Measurements from ENCODE around the gene MT3. TPM values are rescaled to one million over a fixed set of nuclear protein-coding genes. Genes with fewer than 3 reads are reported as not detected.

Gene MT3
- total RNA-seq, 4 donors from 2014 or later, result not detected

- no peaks in the 10 kb centered on the region for H3K9me3 ChIP-seq
- H3K36me3 ChIP-seq, result no peaks in the 10 kb centered on the region
- peaks cover 9 to 10% of the 10 kb centered on the region in 2 donors for H3K4me1 ChIP-seq
- ATAC-seq (no peak), DNase-seq (no peak)
- in situ Hi-C loops (cut with MboI; ENCODE audit: low sequenced_read_pairs in 4 of 4) (no loop called here), intact Hi-C loops (cut with DNase I; ENCODE audit: low total_unique reads) (no loop called here)
- H3K27ac ChIP-seq, result no peak overlapping the region
- no peak overlapping the region for H3K4me3 ChIP-seq
- no peaks in the 10 kb centered on the region for H3K27me3 ChIP-seq
- TF ChIP-seq POLR2A (IDR thresholded peaks at IDR 0.05), result no peak
- no peak for TF ChIP-seq CTCF (IDR thresholded peaks at IDR 0.05 in 4 of 5, conservative IDR thresholded peaks at IDR 0.05 in 1 of 5)
Measured at GRCh38 chr16:56547949-56548567, 41.3 kb upstream of the MT3 start.

- intact Hi-C loops (cut with DNase I; ENCODE audit: low total_unique reads), result no loop called here
Measured at GRCh38 chr16:56549161-56549560, 40.2 kb upstream of the MT3 start.

GRCh38 chr16:56549744-56550385 lies 39.5 kb upstream of the MT3 start:
- no peaks in the 10 kb centered on the region for H3K27me3 ChIP-seq
- ATAC-seq (no peak), DNase-seq (no peak)
- in situ Hi-C loops (cut with MboI; ENCODE audit: low sequenced_read_pairs in 4 of 4) (no loop called here), intact Hi-C loops (cut with DNase I; ENCODE audit: low total_unique reads) (no loop called here)
- TF ChIP-seq POLR2A (IDR thresholded peaks at IDR 0.05), result no peak
- TF ChIP-seq CTCF (IDR thresholded peaks at IDR 0.05 in 4 of 5, conservative IDR thresholded peaks at IDR 0.05 in 1 of 5), result no peak
- no peaks in the 10 kb centered on the region for H3K36me3 ChIP-seq
- peaks cover 9 to 10% of the 10 kb centered on the region in 2 donors for H3K4me1 ChIP-seq
- no peak overlapping the region for H3K27ac ChIP-seq
- no peak overlapping the region for H3K4me3 ChIP-seq
- no peaks in the 10 kb centered on the region for H3K9me3 ChIP-seq

More at GRCh38 chr16:56549161-56549560, 40.2 kb upstream of the MT3 start:
- no peak overlapping the region for H3K4me3 ChIP-seq
- H3K4me1 ChIP-seq, result peaks cover 9 to 10% of the 10 kb centered on the region in 2 donors
- TF ChIP-seq POLR2A (IDR thresholded peaks at IDR 0.05) (no peak), CTCF (IDR thresholded peaks at IDR 0.05 in 4 of 5, conservative IDR thresholded peaks at IDR 0.05 in 1 of 5) (no peak)
- no peaks in the 10 kb centered on the region for H3K27me3 ChIP-seq
- ATAC-seq (no peak), DNase-seq (no peak)
- in situ Hi-C loops (cut with MboI; ENCODE audit: low sequenced_read_pairs in 4 of 4), result no loop called here
- H3K27ac ChIP-seq, result no peak overlapping the region
- H3K36me3 ChIP-seq, result no peaks in the 10 kb centered on the region
- H3K9me3 ChIP-seq, result no peaks in the 10 kb centered on the region

- intact Hi-C loops (cut with DNase I; ENCODE audit: low total_unique reads), result no loop called here
- DNase-seq (peak in 1 of 2 donors; percentile 14), ATAC-seq (peak; percentile 39 to 47)
- no peaks in the 10 kb centered on the region for H3K36me3 ChIP-seq
- no peak overlapping the region for H3K4me3 ChIP-seq
- no peak for TF ChIP-seq CTCF (IDR thresholded peaks at IDR 0.05 in 4 of 5, conservative IDR thresholded peaks at IDR 0.05 in 1 of 5)
- TF ChIP-seq POLR2A (IDR thresholded peaks at IDR 0.05), result no peak
- H3K27me3 ChIP-seq, result no peaks in the 10 kb centered on the region
- in situ Hi-C loops (cut with MboI; ENCODE audit: low sequenced_read_pairs in 4 of 4), result no loop called here
- no peaks in the 10 kb centered on the region for H3K9me3 ChIP-seq
- H3K4me1 ChIP-seq, result peaks cover 9 to 10% of the 10 kb centered on the region in 2 donors
- H3K27ac ChIP-seq, result no peak overlapping the region
Measured at GRCh38 chr16:56551796-56552738, 37.3 kb upstream of the MT3 start.

Data from gastrocnemius medialis (tissue), 4 donors.